Neuronal stem cell (in vitro differentiated cells): ENCODE data around the gene CEND1.

ENCODE experiments used
- DNase-seq: peaks from one replicate; pipeline ENCODE4 v3.0.0-alpha.2; 2013; ENCODE audit warnings: low spot score
- H2AFZ ChIP-seq: one replicate; pipeline ENCODE4 v1.6.1; 2013; ENCODE audit warnings: mild to moderate bottlenecking, low read length, inconsistent platforms
- H2AK5ac ChIP-seq: 2 replicates; pipeline ENCODE4 v1.6.1; 2013; ENCODE audit warnings: low read depth, mild to moderate bottlenecking, inconsistent platforms, low read length, moderate library complexity, mixed read lengths
- H2BK120ac ChIP-seq: 2 replicates; pipeline ENCODE4 v1.6.1; 2013; ENCODE audit warnings: low read depth, mild to moderate bottlenecking, inconsistent platforms, low read length, moderate library complexity, mixed read lengths
- H2BK12ac ChIP-seq: one replicate; pipeline ENCODE4 v1.6.1; 2013; ENCODE audit warnings: low read length, inconsistent platforms
- H2BK15ac ChIP-seq: 2 replicates; pipeline ENCODE4 v1.6.1; 2013; ENCODE audit warnings: mild to moderate bottlenecking, low read length, inconsistent platforms, mixed read lengths
- H2BK5ac ChIP-seq: one replicate; pipeline ENCODE4 v1.6.1; 2013; ENCODE audit warnings: inconsistent platforms, mild to moderate bottlenecking, low read length, moderate library complexity
- H3K14ac ChIP-seq: one replicate; pipeline ENCODE4 v1.6.1; 2013; ENCODE audit warnings: low read length, inconsistent platforms
- H3K18ac ChIP-seq: 2 replicates; pipeline ENCODE4 v1.6.1; 2013; ENCODE audit warnings: low read length, inconsistent platforms
- H3K23ac ChIP-seq: 2 replicates; pipeline ENCODE4 v1.6.1; 2013; ENCODE audit warnings: low read depth, mild to moderate bottlenecking, mixed read lengths, low read length, inconsistent platforms; ENCODE audit not compliant: poor library complexity
- H3K27ac ChIP-seq: replicated peaks from 3 replicates; pipeline ENCODE4 v1.5.1; 2013; ENCODE audit warnings: low read length, inconsistent platforms
- H3K27me3 ChIP-seq, 3 experiments: 2 replicates each; pipeline ENCODE4 v1.6.1; 2013; ENCODE audit warnings: low read length in 3 of 3, mild to moderate bottlenecking in 2 of 3, inconsistent platforms in 1 of 3, low read depth in 1 of 3, mixed read lengths in 1 of 3, moderate library complexity in 1 of 3; ENCODE audit not compliant: control insufficient read depth in 3 of 3, insufficient read depth in 3 of 3
- H3K36me3 ChIP-seq, 2 donors: replicated peaks in 1 of 2; 2 replicates each; pipeline ENCODE4 v1.6.1; 2013; ENCODE audit warnings: low read length in 2 of 2; ENCODE audit not compliant: control insufficient read depth in 2 of 2, insufficient read depth in 2 of 2
- H3K4ac ChIP-seq: 2 replicates; pipeline ENCODE4 v1.6.1; 2013; ENCODE audit warnings: inconsistent platforms, mild to moderate bottlenecking, low read length, moderate library complexity
- H3K4me1 ChIP-seq, 2 donors: 1 replicate in 1 of 2; 2 replicates in 1 of 2; pipeline ENCODE4 v1.6.1; 2013; ENCODE audit warnings: low read length in 2 of 2, low read depth in 1 of 2; ENCODE audit not compliant: control insufficient read depth in 2 of 2, insufficient read depth in 1 of 2
- H3K4me2 ChIP-seq: one replicate; pipeline ENCODE4 v1.6.1; 2013; ENCODE audit warnings: mild to moderate bottlenecking, low read length, inconsistent platforms; ENCODE audit not compliant: insufficient read depth, poor library complexity, severe bottlenecking
- H3K4me3 ChIP-seq, 2 donors: 2 replicates each; pipeline ENCODE4 v1.5.1; 2013; ENCODE audit warnings: low read length in 2 of 2, mild to moderate bottlenecking in 2 of 2, inconsistent platforms in 1 of 2, moderate library complexity in 1 of 2
- H3K79me1 ChIP-seq: one replicate; pipeline ENCODE4 v1.6.1; 2013; ENCODE audit warnings: low read depth, mild to moderate bottlenecking, inconsistent platforms, low read length, moderate library complexity
- H3K9ac ChIP-seq: one replicate; pipeline ENCODE4 v1.6.1; 2013; ENCODE audit warnings: mild to moderate bottlenecking, low read depth, low read length, inconsistent platforms; ENCODE audit not compliant: poor library complexity
- H3K9me3 ChIP-seq, 2 donors: replicated peaks in 1 of 2; 2 replicates each; pipeline versions ENCODE3 to v1.6.1; 2013; ENCODE audit warnings: low read length in 2 of 2, mild to moderate bottlenecking in 2 of 2, inconsistent platforms in 1 of 2, low read depth in 1 of 2, mixed read lengths in 1 of 2, moderate library complexity in 1 of 2; ENCODE audit not compliant: control insufficient read depth in 2 of 2, insufficient read depth in 1 of 2
- H4K8ac ChIP-seq: one replicate; pipeline ENCODE4 v1.6.1; 2013; ENCODE audit warnings: low read depth, mild to moderate bottlenecking, inconsistent platforms, low read length, moderate library complexity
- H4K91ac ChIP-seq: one replicate; pipeline ENCODE4 v1.6.1; 2013; ENCODE audit warnings: low read length, low read depth, mild to moderate bottlenecking, inconsistent platforms; ENCODE audit not compliant: poor library complexity
- whole genome bisulfite sequencing, 2 donors: extraction: QIAGEN DNeasy Blood & Tissue Kit; methylation state at CpG; one replicate each; pipeline ENCODE4 v1.1.7; 2013; ENCODE audit warnings: missing lambda C conversion rate in 2 of 2, mixed read lengths in 1 of 2; ENCODE audit not compliant: insufficient read length in 2 of 2, insufficient replicate concordance in 1 of 2; ENCODE audit errors: extremely low coverage in 2 of 2; 5-methylcytosine and 5-hydroxymethylcytosine counted together

Gene CEND1

GRCh38 chr11:837189-837989 lies 47.5 kb upstream of the CEND1 start:
- Histone ChIP-seq H4K91ac (no peak overlapping the region), H3K4ac (no peak overlapping the region), H3K4me3 (no peak overlapping the region), H3K79me1 (peaks cover 42% of the 10 kb centered on the region), H3K14ac (no peak overlapping the region), H3K9me3 (no peaks in the 10 kb centered on the region), H3K9ac (peak overlapping the region; percentile 30), H2AK5ac (peak overlapping the region; percentile 35), H3K23ac (peak overlapping the region; percentile 85), H3K4me2 (no peak overlapping the region), H2BK5ac (peak overlapping the region; percentile 13), H2BK15ac (no peak overlapping the region), H3K36me3 (peaks cover 48 to 62% of the 10 kb centered on the region in 2 donors), H2AFZ (no peak overlapping the region), H2BK120ac (no peak overlapping the region), H2BK12ac (no peak overlapping the region), H3K27ac (no peak overlapping the region), H3K18ac (no peak overlapping the region), H4K8ac (peak overlapping the region; percentile 65), H3K4me1 (peaks cover 13 to 17% of the 10 kb centered on the region in 2 donors), H3K27me3 (no peaks in the 10 kb centered on the region)
- no peak for DNase-seq
- no CpG with 5 or more reads among the region's 22 CpGs for WGBS, 2 donors

GRCh38 chr11:836700-837099 lies 46.8 kb upstream of the CEND1 start:
- H2AK5ac ChIP-seq = peak overlapping the region; percentile 35
- whole genome bisulfite sequencing, 2 donors = no CpG with 5 or more reads among the region's 9 CpGs
- no peak overlapping the region for H3K4me3 ChIP-seq
- peak overlapping the region; percentile 18 for H3K4me2 ChIP-seq
- peaks cover 20 to 24% of the 10 kb centered on the region in 2 donors for H3K4me1 ChIP-seq
- no peak overlapping the region for H2AFZ ChIP-seq
- no peak overlapping the region for H2BK15ac ChIP-seq
- no peak overlapping the region for H3K9ac ChIP-seq
- peak overlapping the region; percentile 13 for H2BK5ac ChIP-seq
- peaks cover 0 to 6% (median 4%) of the 10 kb centered on the region in 3 experiments for H3K27me3 ChIP-seq
- no peak overlapping the region for H3K27ac ChIP-seq
- peaks cover 48 to 62% of the 10 kb centered on the region in 2 donors for H3K36me3 ChIP-seq
- H4K8ac ChIP-seq = no peak overlapping the region
- H3K4ac ChIP-seq = no peak overlapping the region
- no peak for DNase-seq
- H4K91ac ChIP-seq = no peak overlapping the region
- H3K79me1 ChIP-seq = peaks cover 36% of the 10 kb centered on the region
- H3K14ac ChIP-seq = no peak overlapping the region
- H3K9me3 ChIP-seq = peaks cover 0 to 3% of the 10 kb centered on the region in 2 donors
- H3K18ac ChIP-seq = no peak overlapping the region
- peak overlapping the region; percentile 85 for H3K23ac ChIP-seq
- H2BK12ac ChIP-seq = no peak overlapping the region
- H2BK120ac ChIP-seq = no peak overlapping the region

GRCh38 chr11:836274-836673 lies 46.4 kb upstream of the CEND1 start:
- Histone ChIP-seq H3K27ac (no peak overlapping the region), H2BK12ac (no peak overlapping the region), H3K18ac (no peak overlapping the region), H3K9me3 (peaks cover 0 to 3% of the 10 kb centered on the region in 2 donors), H4K8ac (no peak overlapping the region), H2AFZ (no peak overlapping the region), H3K36me3 (peaks cover 48 to 60% of the 10 kb centered on the region in 2 donors), H3K4me1 (peaks cover 23 to 27% of the 10 kb centered on the region in 2 donors), H3K27me3 (peaks cover 2 to 10% (median 9%) of the 10 kb centered on the region in 3 experiments), H3K4me3 (no peak overlapping the region), H2AK5ac (no peak overlapping the region), H2BK120ac (no peak overlapping the region), H3K4me2 (no peak overlapping the region), H3K23ac (peak overlapping the region; percentile 73), H3K4ac (no peak overlapping the region), H3K9ac (peak overlapping the region; percentile 77), H4K91ac (no peak overlapping the region), H2BK5ac (peak overlapping the region; percentile 24), H3K14ac (no peak overlapping the region), H3K79me1 (peaks cover 35% of the 10 kb centered on the region), H2BK15ac (no peak overlapping the region)
- no peak for DNase-seq
- WGBS, 2 donors = no CpG with 5 or more reads among the region's 14 CpGs
